Retinal pigment epithelial cell (primary cell): ENCODE measurements around the gene MMP17.

Source experiments
- DNase-seq: peaks from one replicate; pipeline ENCODE4 v3.0.0-alpha.2; 2010; ENCODE audit warnings: low read depth
- H3K4me3 ChIP-seq: 2 replicates; pipeline ENCODE4 v1.5.1; 2011; ENCODE audit warnings: mild to moderate bottlenecking, low read length, control low read depth, moderate library complexity
- CTCF ChIP-seq: conservative IDR thresholded peaks from 2 replicates; pipeline ENCODE4 v1.5.1; 2011; ENCODE audit warnings: low read depth, low read length, control low read depth, inconsistent platforms

Gene MMP17

GRCh38 chr12:131842169-131842568 lies 14.0 kb downstream of the MMP17 start:
- H3K4me3 ChIP-seq = no peak overlapping the region
- no peak for TF ChIP-seq CTCF
- DNase-seq = no peak

- DNase-seq = no peak
- H3K4me3 ChIP-seq = no peak overlapping the region
- no peak for TF ChIP-seq CTCF
Observed at GRCh38 chr12:131843527-131843926, 15.3 kb downstream of the MMP17 start.

- DNase-seq = no peak
- TF ChIP-seq CTCF = no peak
- no peak overlapping the region for H3K4me3 ChIP-seq
Observed at GRCh38 chr12:131844140-131844539, 15.9 kb downstream of the MMP17 start.

- no peak for DNase-seq
- H3K4me3 ChIP-seq = no peak overlapping the region
Observed at GRCh38 chr12:131844656-131845055, 16.5 kb downstream of the MMP17 start.

GRCh38 chr12:131845121-131845520 lies 16.9 kb downstream of the MMP17 start:
- DNase-seq = no peak
- TF ChIP-seq CTCF = no peak
- no peak overlapping the region for H3K4me3 ChIP-seq

More at GRCh38 chr12:131844656-131845055, 16.5 kb downstream of the MMP17 start:
- no peak for TF ChIP-seq CTCF

- no peak overlapping the region for H3K4me3 ChIP-seq
- TF ChIP-seq CTCF = no peak
- no peak for DNase-seq
Observed at GRCh38 chr12:131847456-131847855, 19.3 kb downstream of the MMP17 start.

GRCh38 chr12:131848753-131849152 lies 20.6 kb downstream of the MMP17 start:
- no peak for TF ChIP-seq CTCF
- H3K4me3 ChIP-seq = no peak overlapping the region
- DNase-seq = no peak
